Activated CD4-positive, CD25-positive, alpha-beta regulatory T cell treated with anti-CD3 and anti-CD28 coated beads, Interleukin-2, amount 50 U/mL, for 16 hours (primary cell): ENCODE results near the gene TMEM132D.
"Not testable (repeated sequence)": the region's sequence is repeated elsewhere in the genome, so short reads cannot be mapped to it uniquely, and the experiment has no call there.

Source experiments
- DNase-seq: peaks from one replicate; pipeline ENCODE4 v3.0.0-alpha.2; 2020; ENCODE audit warnings: low read depth, low spot score

TMEM132D gene

DNA sequence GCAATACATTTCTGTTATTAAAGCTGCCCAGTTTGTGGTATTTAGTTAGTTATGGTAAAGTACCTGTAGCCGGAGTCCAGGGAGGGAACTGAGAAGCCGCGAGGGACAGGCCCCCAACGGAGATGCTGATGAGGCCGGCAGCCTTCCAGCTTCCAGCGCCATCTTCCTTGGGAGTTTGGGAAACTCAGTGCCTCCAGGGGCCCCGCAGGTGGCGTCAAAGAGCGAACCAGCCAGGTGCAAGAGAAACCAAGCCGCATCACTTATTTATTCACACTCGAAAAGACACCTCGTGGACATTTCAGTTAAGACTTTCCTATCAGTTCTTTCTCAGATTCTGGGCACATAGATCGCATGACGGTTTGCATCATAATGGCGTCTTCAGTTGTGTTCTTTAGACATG, 833.9 kb downstream of the TMEM132D start:
- no peak for DNase-seq

DNA sequence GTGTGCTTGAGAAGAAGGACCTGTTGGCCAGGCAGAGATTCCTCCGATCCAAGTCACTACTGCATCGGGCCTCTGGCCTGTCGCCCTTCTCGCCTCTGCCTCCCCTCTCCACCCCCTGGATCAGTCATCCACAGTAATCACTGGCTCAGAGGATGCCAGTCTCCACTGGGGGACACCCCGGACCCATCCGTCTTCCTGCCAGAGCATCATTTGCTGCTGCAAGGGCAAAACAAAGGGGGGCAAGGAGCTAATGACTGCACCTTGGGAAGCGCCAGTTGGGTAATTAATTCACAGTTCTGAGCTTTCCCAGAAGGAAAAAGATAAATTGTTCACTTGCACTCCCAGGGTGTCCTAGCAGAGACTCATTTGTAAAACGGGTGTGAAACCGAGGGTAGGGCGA, 835.1 kb downstream of the TMEM132D start:
- DNase-seq = no peak

DNA sequence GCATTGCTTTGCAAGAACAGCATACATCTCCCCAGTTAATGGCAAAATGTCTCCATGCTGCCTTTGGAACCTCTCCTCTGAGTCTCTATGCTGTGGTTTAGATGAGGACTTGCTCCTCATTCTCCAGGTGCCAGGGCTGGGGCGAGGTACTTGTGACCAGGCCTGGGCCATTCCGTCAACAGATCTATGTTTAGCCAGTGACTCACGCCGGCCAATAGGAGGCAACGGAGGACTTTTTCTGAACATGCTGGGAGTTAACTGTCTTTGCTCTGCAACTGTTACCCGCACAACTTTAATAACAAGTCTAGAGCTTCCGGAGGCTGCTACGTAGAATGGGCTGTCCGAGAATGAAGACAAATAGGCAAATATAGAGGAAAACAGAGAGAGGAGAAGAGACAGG, 836.3 kb downstream of the TMEM132D start:
- no peak for DNase-seq

DNA sequence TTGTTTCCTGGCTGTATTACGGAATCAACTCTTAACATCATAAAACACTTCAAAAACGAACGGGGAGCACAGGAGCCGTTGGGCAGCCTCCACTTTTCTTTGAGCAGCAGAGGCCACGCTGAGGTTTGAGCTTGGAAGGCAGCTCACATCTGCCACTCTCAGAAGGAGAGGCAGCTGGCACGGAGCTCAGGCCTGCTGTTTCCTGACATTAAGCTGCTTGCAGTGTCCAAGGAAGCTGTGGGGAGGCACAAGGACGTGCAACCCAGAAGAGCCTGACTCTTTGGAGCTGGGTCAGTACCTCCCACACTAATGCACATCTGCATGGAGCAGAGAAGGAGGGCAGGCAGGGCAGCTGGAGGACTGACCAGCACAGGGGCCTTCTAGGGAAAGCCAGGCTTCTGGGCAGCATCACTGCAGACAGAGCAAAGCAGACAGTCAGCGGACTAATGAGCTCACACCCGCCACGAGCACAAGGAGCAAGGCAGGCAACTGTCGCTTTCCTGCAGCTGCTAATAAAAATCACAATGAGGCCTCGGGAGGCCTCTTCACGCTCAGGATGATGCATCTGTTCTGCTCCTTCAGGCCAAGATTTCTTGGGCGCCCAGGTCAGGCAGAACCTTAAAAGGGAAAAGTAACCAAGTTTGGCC, 839.5 kb downstream of the TMEM132D start:
- DNase-seq = no peak

DNA sequence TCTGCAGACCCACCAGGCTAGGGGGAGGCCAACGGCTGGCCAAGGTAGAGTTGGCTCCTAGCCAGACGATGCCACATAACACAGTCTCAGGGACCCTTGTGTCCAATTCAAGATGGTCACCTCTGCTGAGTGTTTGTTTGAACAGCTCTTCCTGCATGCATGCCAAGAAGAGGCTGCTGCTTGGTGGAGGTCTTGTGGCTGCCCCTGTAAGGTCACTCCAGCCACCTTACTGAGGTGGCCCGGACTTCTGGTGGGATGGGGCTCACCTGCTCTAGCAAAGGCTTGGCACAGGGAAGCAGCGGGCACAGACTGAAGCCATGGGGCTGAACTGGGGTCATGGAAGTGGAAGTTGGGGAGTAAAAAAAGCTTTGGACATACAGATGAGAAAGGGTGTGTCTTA, 840.2 kb downstream of the TMEM132D start:
- DNase-seq = no peak

DNA sequence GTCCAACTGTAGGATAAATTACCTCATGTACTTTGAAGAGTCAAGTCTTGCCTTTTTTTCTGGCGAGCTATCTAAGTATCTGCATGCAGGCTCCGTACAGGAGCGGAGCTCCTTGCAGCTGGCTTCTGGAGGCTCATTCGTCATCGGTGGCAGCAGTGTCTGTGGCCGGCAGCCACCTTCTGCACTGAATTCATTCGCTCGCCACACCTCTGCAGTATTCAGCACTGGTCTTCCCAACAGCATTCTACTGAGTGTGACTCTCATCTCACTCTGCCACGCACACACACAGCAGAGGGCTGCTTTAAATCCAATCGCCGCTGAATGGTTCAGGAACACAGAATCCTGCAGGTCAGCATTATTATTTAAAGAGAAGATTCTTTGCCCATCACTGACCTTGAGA, 850.6 kb downstream of the TMEM132D start:
- DNase-seq = no peak

DNA sequence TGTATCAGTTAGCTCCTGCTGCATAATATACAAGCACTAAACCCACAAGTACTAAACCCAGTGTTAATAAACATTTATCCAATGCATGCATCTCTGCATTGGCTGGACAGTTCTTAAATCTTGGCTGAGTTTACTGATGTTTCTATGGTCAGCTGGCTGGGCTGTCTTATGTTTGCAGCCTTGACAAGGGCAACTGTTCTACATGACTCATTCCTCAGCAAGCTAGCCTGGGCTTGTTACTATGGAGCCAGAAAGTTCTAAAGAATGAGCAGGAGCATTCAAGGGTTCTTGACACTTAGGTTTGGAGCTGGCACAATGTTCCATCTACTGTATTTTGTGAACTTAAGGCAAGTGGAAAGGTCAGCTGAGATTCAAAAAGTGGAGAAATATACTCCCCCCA, 851.5 kb downstream of the TMEM132D start:
- DNase-seq = no peak

DNA sequence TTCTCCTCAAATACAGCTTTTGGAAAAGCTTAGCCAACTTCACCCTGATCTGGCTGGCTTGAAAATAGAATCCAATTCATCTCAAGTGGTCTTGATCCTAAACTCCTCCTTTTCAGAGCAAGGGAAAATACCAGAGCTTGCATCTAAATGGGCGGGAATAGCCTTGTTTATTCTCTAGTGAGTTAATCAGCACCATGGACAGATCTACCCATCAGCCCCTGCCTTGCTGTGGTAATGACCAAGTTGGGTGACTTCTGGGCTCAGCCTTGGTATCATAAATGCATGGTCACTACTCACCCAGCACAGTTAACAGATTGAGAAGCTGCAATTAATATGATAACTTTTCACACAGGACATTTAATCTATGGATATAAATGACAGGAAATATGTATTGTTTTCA, 853.9 kb downstream of the TMEM132D start:
- DNase-seq = no peak

DNA sequence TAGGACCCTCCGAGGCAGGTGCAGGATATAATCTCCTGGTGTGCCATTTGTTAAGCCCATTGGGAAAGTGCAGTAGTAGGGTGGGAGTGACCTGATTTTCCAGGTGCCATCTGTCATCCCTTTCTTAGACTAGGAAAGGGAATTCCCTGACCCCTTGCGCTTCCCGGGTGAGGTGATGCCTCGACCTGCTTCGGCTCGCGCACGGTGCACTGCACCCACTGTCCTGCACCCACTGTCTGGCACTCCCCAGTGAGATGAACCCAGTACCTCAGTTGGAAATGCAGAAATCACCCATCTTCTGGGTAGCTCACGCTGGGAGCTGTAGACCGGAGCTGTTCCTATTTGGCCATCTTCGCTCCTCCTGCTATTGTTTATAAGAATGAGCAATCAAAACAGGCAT, 860.5 kb downstream of the TMEM132D start:
- not testable (repeated sequence) for DNase-seq

DNA sequence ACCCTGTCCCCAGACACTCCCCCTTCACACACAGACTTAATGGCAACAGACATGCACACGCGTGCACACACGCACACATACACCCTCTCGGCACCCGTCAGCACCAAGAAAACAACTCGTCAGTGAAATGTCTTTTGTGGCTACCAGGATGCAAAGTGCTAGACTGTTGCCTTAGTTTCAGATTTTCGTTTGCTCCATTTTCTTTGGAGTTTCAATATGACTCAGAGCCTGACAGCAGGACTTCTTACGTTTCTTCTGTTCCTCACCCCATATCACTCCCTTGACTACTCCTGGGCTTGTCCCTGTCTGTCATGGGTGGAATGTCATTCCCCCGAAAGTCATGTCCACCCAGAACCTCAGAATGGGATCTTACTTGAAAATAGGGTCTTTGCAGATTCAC, 867.7 kb downstream of the TMEM132D start:
- DNase-seq = no peak

DNA sequence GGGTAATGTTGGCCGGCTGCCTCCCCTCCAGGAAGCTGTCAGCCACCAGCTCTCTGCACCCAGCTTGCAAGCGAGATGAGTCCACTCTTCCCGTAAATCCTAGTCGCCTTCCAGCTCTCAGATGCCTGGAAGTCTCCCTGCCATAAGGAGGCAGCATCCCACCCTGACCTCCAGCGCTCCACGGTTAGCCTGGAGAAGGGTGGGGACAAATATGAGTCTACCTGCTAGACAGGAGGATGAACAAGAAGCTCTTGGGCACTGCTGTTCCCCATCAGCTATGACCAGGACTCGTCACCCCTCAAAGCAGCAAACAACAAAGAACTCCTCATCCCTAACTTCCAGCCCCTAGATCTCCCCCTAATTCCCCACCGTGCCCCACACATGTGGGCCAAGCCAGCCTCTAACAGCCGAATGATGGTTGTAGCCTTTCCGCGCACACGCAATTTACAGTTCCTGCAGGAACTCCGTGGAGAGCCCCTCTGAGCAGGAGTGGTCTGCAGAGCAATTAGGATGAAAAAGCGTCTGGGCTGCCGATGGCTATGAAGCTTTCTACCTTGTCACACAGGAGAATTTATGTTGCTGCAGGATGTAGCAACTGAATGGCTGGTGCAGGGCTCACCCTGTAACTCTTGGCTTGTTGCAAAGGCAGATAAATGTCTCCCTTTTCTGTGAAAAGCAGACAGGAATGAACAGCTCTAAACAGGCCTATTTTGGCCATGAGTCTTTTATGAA, 869.1 kb downstream of the TMEM132D start:
- DNase-seq = no peak

DNA sequence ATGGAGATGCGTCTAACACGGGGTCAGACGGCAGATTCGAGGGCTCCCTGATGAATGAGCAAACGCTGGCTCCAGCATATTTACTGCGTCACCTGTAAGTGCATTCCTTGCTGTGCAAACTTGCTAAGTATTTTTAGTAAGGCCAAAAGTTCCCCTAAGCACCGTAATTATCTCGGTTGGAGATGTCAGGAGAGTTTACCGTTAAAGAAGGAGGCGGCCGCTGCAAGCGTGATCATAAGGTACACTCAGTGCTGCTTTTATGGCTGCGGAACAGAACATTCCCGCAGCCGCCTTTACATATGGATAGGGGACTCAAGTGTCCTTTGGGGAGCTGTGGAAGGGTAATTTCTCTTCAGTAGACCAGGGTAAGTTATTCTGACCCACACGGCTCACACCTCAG, 875.0 kb downstream of the TMEM132D start:
- DNase-seq = no peak

DNA sequence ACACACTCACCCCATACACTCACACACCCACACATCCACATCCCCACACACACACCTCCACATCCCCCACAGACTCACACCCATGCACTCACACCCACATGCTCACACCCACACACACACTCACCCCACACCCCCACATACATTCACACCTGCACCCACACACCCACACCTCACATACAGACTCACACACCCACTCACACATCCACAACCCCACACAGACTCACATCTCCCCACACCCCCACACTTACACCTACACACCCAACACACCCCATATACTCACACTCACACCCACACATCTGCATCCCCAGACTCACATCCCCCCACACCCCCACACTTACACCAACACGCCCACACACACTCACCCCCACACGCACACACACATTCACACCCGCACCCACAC, 878.8 kb downstream of the TMEM132D start:
- no peak for DNase-seq
